NCI-H2171 treated with DMSO at 0.1 percent for 48 hours (cell line): ENCODE measurements around the gene SMYD5.
A peak's percentile ranks its signal among the peaks of the same experiment; 100 is the strongest.

Experiments used
- DNase-seq: peaks from one replicate; lab custom pipeline; 2025; lab: John Stamatoyannopoulos, UW

Gene SMYD5

GRCh38 chr2:73238976-73239375 lies 24.9 kb downstream of the SMYD5 start:
- DNase-seq: no peak

- no peak for DNase-seq
Measured at GRCh38 chr2:73239776-73240175, 25.7 kb downstream of the SMYD5 start.

- peak; percentile 63 for DNase-seq
Measured at GRCh38 chr2:73243884-73244570, 30.0 kb downstream of the SMYD5 start.

GRCh38 chr2:73244580-73244979 lies 30.5 kb downstream of the SMYD5 start:
- no peak for DNase-seq

GRCh38 chr2:73246850-73247249 lies 32.8 kb downstream of the SMYD5 start:
- no peak for DNase-seq

GRCh38 chr2:73249636-73250035 lies 35.6 kb downstream of the SMYD5 start:
- no peak for DNase-seq

- DNase-seq: peak; percentile 72
Measured at GRCh38 chr2:73250872-73251846, 37.1 kb downstream of the SMYD5 start.

- no peak for DNase-seq
Measured at GRCh38 chr2:73252238-73253027, 38.4 kb downstream of the SMYD5 start.

- DNase-seq: no peak
Measured at GRCh38 chr2:73253400-73253799, 39.4 kb downstream of the SMYD5 start.

GRCh38 chr2:73253901-73254300 lies 39.9 kb downstream of the SMYD5 start:
- no peak for DNase-seq

GRCh38 chr2:73254343-73255006 lies 40.4 kb downstream of the SMYD5 start:
- no peak for DNase-seq

GRCh38 chr2:73255007-73255644 lies 41.1 kb downstream of the SMYD5 start:
- no peak for DNase-seq

- DNase-seq: no peak
Measured at GRCh38 chr2:73255907-73256617, 42.0 kb downstream of the SMYD5 start.

- DNase-seq: no peak
Measured at GRCh38 chr2:73256618-73256922, 42.5 kb downstream of the SMYD5 start.

GRCh38 chr2:73257021-73257420 lies 43.0 kb downstream of the SMYD5 start:
- DNase-seq: no peak

GRCh38 chr2:73257425-73258125 lies 43.5 kb downstream of the SMYD5 start:
- DNase-seq: no peak

GRCh38 chr2:73258186-73258912 lies 44.3 kb downstream of the SMYD5 start:
- DNase-seq: no peak

GRCh38 chr2:73258913-73259215 lies 44.8 kb downstream of the SMYD5 start:
- DNase-seq: no peak

GRCh38 chr2:73259276-73259675 lies 45.2 kb downstream of the SMYD5 start:
- DNase-seq: no peak
